Head of caudate nucleus (tissue), 42 donors: ENCODE measurements around the gene ANKRD27.
"Not testable (repeated sequence)": the region's sequence is repeated elsewhere in the genome, so short reads cannot be mapped to it uniquely, and the experiment has no call there.

Source experiments
- DNase-seq, 42 donors: peaks; one replicate each; pipeline versions ENCODE4 v3.0.0 to v3.0.0-alpha.2; 2020 to 2021; ENCODE audit warnings: mixed read lengths in 7 of 42
- intact Hi-C: fragments of 100-400 bp; cut with DNase I; formaldehyde crosslinking; loops from one replicate; pipeline ENCODE4 v1.15.0; 2022

Gene ANKRD27

GRCh38 chr19:32619051-32619685 lies 55.8 kb downstream of the ANKRD27 start:
- no peak for DNase-seq
- intact Hi-C loops = no loop called here

GRCh38 chr19:32615569-32615968 lies 59.4 kb downstream of the ANKRD27 start:
- no peak for DNase-seq
- intact Hi-C loops = no loop called here

GRCh38 chr19:32614916-32615315 lies 60.1 kb downstream of the ANKRD27 start:
- intact Hi-C loops = no loop called here
- no peak for DNase-seq

GRCh38 chr19:32613008-32613407 lies 62.0 kb downstream of the ANKRD27 start:
- intact Hi-C loops = no loop called here
- DNase-seq = no peak

GRCh38 chr19:32611161-32611560 lies 63.8 kb downstream of the ANKRD27 start:
- intact Hi-C loops = no loop called here
- DNase-seq = peak in 1 of 42 donors; percentile 31

GRCh38 chr19:32607479-32607878 lies 67.5 kb downstream of the ANKRD27 start:
- DNase-seq = no peak
- intact Hi-C loops = no loop called here

- no peak for DNase-seq
- intact Hi-C loops = no loop called here
These were observed 68.7 kb downstream of the ANKRD27 start for GRCh38 chr19:32606289-32606688.

GRCh38 chr19:32605544-32605943 lies 69.4 kb downstream of the ANKRD27 start:
- no peak for DNase-seq
- intact Hi-C loops = no loop called here

- intact Hi-C loops = no loop called here
- DNase-seq = peak in 1 of 42 donors; percentile 12
These were observed 71.0 kb downstream of the ANKRD27 start for GRCh38 chr19:32603961-32604360.

- peak in 20 of 42 donors; percentile 22 to 72 (median 37) for DNase-seq
- intact Hi-C loops = no loop called here
These were observed 75.2 kb downstream of the ANKRD27 start for GRCh38 chr19:32599736-32600157.

GRCh38 chr19:32599258-32599657 lies 75.7 kb downstream of the ANKRD27 start:
- intact Hi-C loops = no loop called here
- peak in 1 of 42 donors; percentile 6 for DNase-seq

- DNase-seq = peak in 2 of 42 donors; percentile 27 to 32
- intact Hi-C loops = no loop called here
These were observed 77.0 kb downstream of the ANKRD27 start for GRCh38 chr19:32598022-32598421.

GRCh38 chr19:32595491-32595890 lies 79.5 kb downstream of the ANKRD27 start:
- intact Hi-C loops = no loop called here
- DNase-seq = peak in 1 of 42 donors; percentile 26

GRCh38 chr19:32594021-32594420 lies 81.0 kb downstream of the ANKRD27 start:
- intact Hi-C loops = no loop called here

GRCh38 chr19:32587747-32588504 lies 87.1 kb downstream of the ANKRD27 start:
- intact Hi-C loops, DNase-seq: not testable (repeated sequence)

More at GRCh38 chr19:32594021-32594420, 81.0 kb downstream of the ANKRD27 start:
- peak in 1 of 42 donors; percentile 16 for DNase-seq

- DNase-seq = peak in 23 of 42 donors; percentile 9 to 47 (median 29)
- intact Hi-C loops = no loop called here
These were observed 93.2 kb downstream of the ANKRD27 start for GRCh38 chr19:32581705-32582179.

- peak; percentile 90 to 99 (median 97) for DNase-seq
- intact Hi-C loops = no loop called here
These were observed 93.9 kb downstream of the ANKRD27 start, which contains the start of gene PDCD5 for GRCh38 chr19:32580901-32581704. Gene PDCD5, plus strand, starts transcription at chr19:32581190. Its CDS starts 72 bp downstream, at chr19:32581262.

- intact Hi-C loops = no loop called here
- no peak for DNase-seq
These were observed 94.6 kb downstream of the ANKRD27 start for GRCh38 chr19:32580353-32580900.

- DNase-seq = no peak
- intact Hi-C loops = loop anchor here (10.0 kb wide), 1 partner anchor 1892 kb away; no protein-coding TSS in a partner anchor
These were observed 98.2 kb downstream of the ANKRD27 start for GRCh38 chr19:32576790-32577189.
